Measurements from ENCODE around the gene DSCAML1. TPM values are rescaled to one million over a fixed set of nuclear protein-coding genes. Genes with fewer than 3 reads are reported as not detected.

DSCAML1 gene
- total and polyA plus RNA-seq, 10 of the 15 experiments (the other 5 are each of a cell fraction or from before 2014, with no cell fraction given): 0.03 to 0.18 (median 0.06) TPM; not detected in 1

DNA sequence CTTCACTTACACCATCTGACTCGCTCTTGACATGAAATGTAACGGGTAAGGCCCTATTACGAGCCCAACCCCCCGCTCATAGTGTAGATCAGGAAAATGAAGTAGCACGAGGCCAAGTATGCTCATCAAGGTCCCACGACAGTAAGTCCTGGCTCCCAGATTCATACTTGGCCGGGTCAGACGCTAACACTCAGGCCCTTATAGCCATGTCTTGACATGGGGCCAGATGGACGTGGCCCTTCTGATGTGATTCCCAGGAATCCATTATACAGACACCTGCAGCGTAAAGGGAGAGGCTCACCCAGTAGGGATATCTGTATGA lies 294.3 kb downstream of the DSCAML1 start:
- H3K4me3 ChIP-seq: no peak overlapping the region
- ChIA-PET SMC1A (ENCODE audit: uncharacterized antibody, unreplicated experiment) (no interaction called here), RAD21 (ENCODE audit: unreplicated experiment) (no interaction called here), POLR2A (no interaction called here), CTCF (interaction anchor here (1.1 kb wide), 1 partner anchor 77 kb away, joined by 4 read pairs; no protein-coding TSS in a partner anchor)
- H3K79me2 ChIP-seq (ENCODE audit: control insufficient read depth, insufficient read depth, low read length): no peaks in the 10 kb centered on the region
- no peaks in the 10 kb centered on the region for H3K36me3 ChIP-seq (ENCODE audit: control insufficient read depth in 2 of 2, insufficient read depth in 2 of 2, low read length in 1 of 2)
- H4K20me1 ChIP-seq (ENCODE audit: control insufficient read depth, insufficient read depth): no peaks in the 10 kb centered on the region
- DNase-seq (ENCODE audit: low read depth, low spot score): no peak
- no peak for ATAC-seq
- H2AFZ ChIP-seq (ENCODE audit: control insufficient read depth, low read depth, low read length): no peak overlapping the region
- H3K9me3 ChIP-seq (replicated peaks; ENCODE audit: control insufficient read depth, insufficient read depth, low read length): no peaks in the 10 kb centered on the region
- in situ Hi-C loops (cut with MboI): no loop called here
- H3K4me1 ChIP-seq (ENCODE audit: control insufficient read depth, insufficient read depth, low read length): no peaks in the 10 kb centered on the region; the same call in 1 of the 2 replicates
- intact Hi-C loops (cut with micrococcal nuclease; ENCODE audit: unreplicated experiment): no loop called here
- no peak overlapping the region for H3K9ac ChIP-seq (ENCODE audit: control insufficient read depth, insufficient read depth, low read length)
- no peak overlapping the region for H3K27ac ChIP-seq (ENCODE audit: control insufficient read depth, insufficient read depth)
- WGBS (ENCODE audit: insufficient coverage, insufficient replicate concordance, low lambda C conversion rate, missing lambda C conversion rate): 17% methylated on average over 10 of the region's 10 CpGs
- H3K4me2 ChIP-seq (ENCODE audit: control insufficient read depth, insufficient read depth): no peak overlapping the region
- no peak for FAIRE-seq
- TF ChIP-seq HDGF (IDR thresholded peaks at IDR 0.05): no peak
- no peaks in the 10 kb centered on the region; a peak in 1 of 4 replicates for H3K27me3 ChIP-seq (replicated peaks in 1 of 2; ENCODE audit: control insufficient read depth in 2 of 2, insufficient read depth in 2 of 2, low read length in 1 of 2)
- BruUV-seq (replicated peaks): no TSS peak

- Histone ChIP-seq H3K9me3 (replicated peaks; ENCODE audit: control insufficient read depth, insufficient read depth, low read length) (no peaks in the 10 kb centered on the region), H3K9ac (ENCODE audit: control insufficient read depth, insufficient read depth, low read length) (no peak overlapping the region), H3K27ac (ENCODE audit: control insufficient read depth, insufficient read depth) (no peak overlapping the region), H3K4me2 (ENCODE audit: control insufficient read depth, insufficient read depth) (no peak overlapping the region), H3K36me3 (ENCODE audit: control insufficient read depth in 2 of 2, insufficient read depth in 2 of 2, low read length in 1 of 2) (no peaks in the 10 kb centered on the region), H3K4me3 (no peak overlapping the region), H3K27me3 (replicated peaks in 1 of 2; ENCODE audit: control insufficient read depth in 2 of 2, insufficient read depth in 2 of 2, low read length in 1 of 2) (no peaks in the 10 kb centered on the region; a peak in 1 of 4 replicates), H3K4me1 (ENCODE audit: control insufficient read depth, insufficient read depth, low read length) (no peaks in the 10 kb centered on the region; the same call in 1 of the 2 replicates), H2AFZ (ENCODE audit: control insufficient read depth, low read depth, low read length) (no peak overlapping the region), H4K20me1 (ENCODE audit: control insufficient read depth, insufficient read depth) (no peaks in the 10 kb centered on the region), H3K79me2 (ENCODE audit: control insufficient read depth, insufficient read depth, low read length) (no peaks in the 10 kb centered on the region)
- FAIRE-seq (no peak), ATAC-seq (no peak), DNase-seq (ENCODE audit: low read depth, low spot score) (no peak)
- ChIA-PET CTCF (interaction anchor here (1.1 kb wide), 1 partner anchor 77 kb away, joined by 4 read pairs; no protein-coding TSS in a partner anchor), SMC1A (ENCODE audit: uncharacterized antibody, unreplicated experiment) (no interaction called here), POLR2A (no interaction called here), RAD21 (ENCODE audit: unreplicated experiment) (interaction anchor here (1.1 kb wide), 1 partner anchor 73 kb away, joined by 3 read pairs; no protein-coding TSS in a partner anchor)
- BruUV-seq (replicated peaks): no TSS peak
- 54% methylated on average over 22 of the region's 22 CpGs for WGBS (ENCODE audit: insufficient coverage, insufficient replicate concordance, low lambda C conversion rate, missing lambda C conversion rate)
- in situ Hi-C loops (cut with MboI) (no loop called here), intact Hi-C loops (cut with micrococcal nuclease; ENCODE audit: unreplicated experiment) (no loop called here)
- TF ChIP-seq TCF3 (IDR thresholded peaks at IDR 0.05; ENCODE audit: borderline replicate concordance, insufficient read depth, low read depth, low read length) (no peak), PBX3 (IDR thresholded peaks at IDR 0.05; ENCODE audit: insufficient replicate concordance, low read depth, low read length) (no peak)
These were observed 294.8 kb downstream of the DSCAML1 start for GRCh38 chr11:117502015-117502778.

All from GM12878 (cell line).